ENCODE measurements around the gene MAN2B1.

The MAN2B1 gene

GRCh38 chr19:12696366-12697335 is 30.1 kb upstream of the MAN2B1 start, which contains the start of gene FBXW9:
Gene FBXW9 (minus strand): TSS chr19:12696631. CDS start chr19:12696581, 50 bp downstream.
- TF ChIP-seq, protein P1, sequence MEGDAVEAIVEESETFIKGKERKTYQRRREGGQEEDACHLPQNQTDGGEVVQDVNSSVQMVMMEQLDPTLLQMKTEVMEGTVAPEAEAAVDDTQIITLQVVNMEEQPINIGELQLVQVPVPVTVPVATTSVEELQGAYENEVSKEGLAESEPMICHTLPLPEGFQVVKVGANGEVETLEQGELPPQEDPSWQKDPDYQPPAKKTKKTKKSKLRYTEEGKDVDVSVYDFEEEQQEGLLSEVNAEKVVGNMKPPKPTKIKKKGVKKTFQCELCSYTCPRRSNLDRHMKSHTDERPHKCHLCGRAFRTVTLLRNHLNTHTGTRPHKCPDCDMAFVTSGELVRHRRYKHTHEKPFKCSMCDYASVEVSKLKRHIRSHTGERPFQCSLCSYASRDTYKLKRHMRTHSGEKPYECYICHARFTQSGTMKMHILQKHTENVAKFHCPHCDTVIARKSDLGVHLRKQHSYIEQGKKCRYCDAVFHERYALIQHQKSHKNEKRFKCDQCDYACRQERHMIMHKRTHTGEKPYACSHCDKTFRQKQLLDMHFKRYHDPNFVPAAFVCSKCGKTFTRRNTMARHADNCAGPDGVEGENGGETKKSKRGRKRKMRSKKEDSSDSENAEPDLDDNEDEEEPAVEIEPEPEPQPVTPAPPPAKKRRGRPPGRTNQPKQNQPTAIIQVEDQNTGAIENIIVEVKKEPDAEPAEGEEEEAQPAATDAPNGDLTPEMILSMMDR (IDR thresholded peaks at IDR 0.05; ENCODE audit: control extremely low read depth, extremely low read depth, low read depth, missing control alignments): no peak
- ChIA-PET CTCF (interaction anchor here (1.1 to 2.0 kb wide), 2 partner anchors 11 to 122 kb away, joined by 3 to 6 read pairs; no protein-coding TSS in a partner anchor), POLR2A (interaction anchor here (0.8 to 1.8 kb wide), 2 partner anchors 11 to 83 kb away, joined by 3 to 17 read pairs; no protein-coding TSS in a partner anchor)
- peak; percentile 98 for DNase-seq (ENCODE audit: extremely low spot score)

GRCh38 chr19:12695997-12696365 is 29.4 kb upstream of the MAN2B1 start:
- DNase-seq (ENCODE audit: extremely low spot score): no peak
- TF ChIP-seq, protein P1 (IDR thresholded peaks at IDR 0.05; ENCODE audit: control extremely low read depth, extremely low read depth, low read depth, missing control alignments): no peak
- ChIA-PET CTCF (interaction anchor here (1.1 to 2.0 kb wide), 3 partner anchors 10 to 122 kb away, joined by 3 to 6 read pairs (median 3); no protein-coding TSS in a partner anchor), POLR2A (interaction anchor here (0.8 to 1.8 kb wide), 2 partner anchors 10 to 82 kb away, joined by 3 to 17 read pairs; no protein-coding TSS in a partner anchor)

DNA sequence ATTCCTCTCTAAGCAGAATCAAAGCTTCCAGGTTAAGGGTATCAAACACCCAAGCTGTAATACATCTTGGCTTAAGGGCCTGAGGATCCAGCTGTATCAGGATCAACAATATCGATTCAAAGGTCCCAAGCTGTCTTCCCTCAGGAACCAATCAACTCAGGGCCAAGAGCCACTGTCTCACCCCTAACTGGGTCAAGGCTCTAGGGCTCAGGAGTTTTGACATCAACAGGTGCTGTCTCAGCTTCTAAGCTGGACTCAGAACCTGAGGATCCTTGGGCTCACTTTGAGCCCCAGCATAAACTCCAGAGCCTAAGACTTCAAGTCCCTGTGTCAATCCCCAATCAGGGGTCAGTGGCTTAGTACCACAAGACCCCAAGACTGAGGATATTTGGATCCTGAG is 29.0 kb upstream of the MAN2B1 start:
- DNase-seq (ENCODE audit: extremely low spot score): no peak
- TF ChIP-seq, protein P1 (IDR thresholded peaks at IDR 0.05; ENCODE audit: control extremely low read depth, extremely low read depth, low read depth, missing control alignments): no peak
- ChIA-PET CTCF (interaction anchor here (1.0 to 2.0 kb wide), 3 partner anchors 10 to 101 kb away, joined by 3 to 6 read pairs (median 4); no protein-coding TSS in a partner anchor), POLR2A (interaction anchor here (1.8 kb wide), 1 partner anchor 10 kb away, joined by 17 read pairs; no protein-coding TSS in a partner anchor)

GRCh38 chr19:12695096-12695495 is 28.6 kb upstream of the MAN2B1 start:
- DNase-seq (ENCODE audit: extremely low spot score): no peak
- ChIA-PET POLR2A (interaction anchor here (1.8 kb wide), 1 partner anchor 9 kb away, joined by 17 read pairs; no protein-coding TSS in a partner anchor), CTCF (interaction anchor here (1.0 to 2.0 kb wide), 3 partner anchors 10 to 101 kb away, joined by 3 to 6 read pairs (median 4); no protein-coding TSS in a partner anchor)
- TF ChIP-seq, protein P1 (IDR thresholded peaks at IDR 0.05; ENCODE audit: control extremely low read depth, extremely low read depth, low read depth, missing control alignments): no peak

- ChIA-PET CTCF (interaction anchor here (1.0 to 1.1 kb wide), 2 partner anchors 23 to 102 kb away, joined by 3 to 4 read pairs; no protein-coding TSS in a partner anchor), POLR2A (interaction anchor here (1.8 kb wide), 1 partner anchor 9 kb away, joined by 17 read pairs; no protein-coding TSS in a partner anchor)
- no peak for DNase-seq (ENCODE audit: extremely low spot score)
These were observed 28.1 kb upstream of the MAN2B1 start for GRCh38 chr19:12694641-12695040.

More at GRCh38 chr19:12694641-12695040, 28.1 kb upstream of the MAN2B1 start:
- TF ChIP-seq, protein P1 (IDR thresholded peaks at IDR 0.05; ENCODE audit: control extremely low read depth, extremely low read depth, low read depth, missing control alignments): no peak
